HG02973 (cell line): ENCODE results near the gene RTP4.
"Not testable (repeated sequence)": the region's sequence is repeated elsewhere in the genome, so short reads cannot be mapped to it uniquely, and the experiment has no call there.

Source experiments
- ATAC-seq: cut with Tn5 transposase; IDR thresholded peaks from one replicate; pipeline ENCODE4 v1.9.1; 2021; ENCODE audit warnings: moderate library complexity; ENCODE audit not compliant: unreplicated experiment

RTP4 gene

GRCh38 chr3:187369089-187369447, 883 bp downstream of the RTP4 start:
- ATAC-seq: no peak

- no peak for ATAC-seq
These were observed 1.9 kb downstream of the RTP4 start for GRCh38 chr3:187370051-187370450.

GRCh38 chr3:187375581-187375980, 7.4 kb downstream of the RTP4 start:
- no peak for ATAC-seq

- ATAC-seq: no peak
These were observed 9.7 kb downstream of the RTP4 start for GRCh38 chr3:187377842-187378241.

GRCh38 chr3:187382609-187383151, 14.5 kb downstream of the RTP4 start:
- ATAC-seq: no peak

GRCh38 chr3:187383246-187383645, 15.1 kb downstream of the RTP4 start:
- ATAC-seq: no peak

GRCh38 chr3:187385296-187385695, 17.1 kb downstream of the RTP4 start:
- no peak for ATAC-seq

GRCh38 chr3:187396661-187397060, 28.5 kb downstream of the RTP4 start:
- ATAC-seq: no peak

- ATAC-seq: no peak
These were observed 30.8 kb downstream of the RTP4 start for GRCh38 chr3:187398955-187399354.

- no peak for ATAC-seq
These were observed 32.6 kb downstream of the RTP4 start for GRCh38 chr3:187400756-187401155.

GRCh38 chr3:187401856-187402255, 33.7 kb downstream of the RTP4 start:
- ATAC-seq: no peak

- no peak for ATAC-seq
These were observed 35.6 kb downstream of the RTP4 start for GRCh38 chr3:187403768-187404288.

GRCh38 chr3:187406927-187407326, 38.7 kb downstream of the RTP4 start:
- no peak for ATAC-seq

- ATAC-seq: not testable (repeated sequence)
These were observed 44.0 kb downstream of the RTP4 start for GRCh38 chr3:187411991-187412781.
